Spleen (tissue), 11 donors: ENCODE results near the gene PDIA5. TPM values are rescaled to one million over a fixed set of nuclear protein-coding genes. Genes with fewer than 3 reads are reported as not detected.

Experiments used
- DNase-seq: peaks from one replicate; pipeline ENCODE4 v3.0.0-alpha.2; 2020
- H3K27ac ChIP-seq, 8 donors: fragments of 200-600 bp; sonication (generic) in 7 of 8; 1 replicate in 4 of 8; 2 replicates in 4 of 8; pipeline versions ENCODE4 v1.5.0 to v1.8.0; 2016 to 2021; ENCODE audit warnings: inconsistent platforms in 4 of 8, mild to moderate bottlenecking in 4 of 8, moderate library complexity in 1 of 8
- H3K27me3 ChIP-seq, 7 donors: fragments of 200-600 bp; sonication (generic) in 6 of 7; replicated peaks in 1 of 7; 1 replicate in 4 of 7; 2 replicates in 3 of 7; pipeline versions ENCODE4 v1.5.0 to v1.8.0; 2016 to 2021; ENCODE audit warnings: inconsistent platforms in 3 of 7, mild to moderate bottlenecking in 1 of 7
- H3K36me3 ChIP-seq, 6 donors: fragments of 200-600 bp; sonication (generic) in 5 of 6; 1 replicate in 4 of 6; 2 replicates in 2 of 6; pipeline versions ENCODE4 v1.5.0 to v1.8.0; 2016 to 2021; ENCODE audit warnings: inconsistent platforms in 2 of 6
- H3K4me1 ChIP-seq, 6 donors: fragments of 200-600 bp; sonication (generic) in 5 of 6; 1 replicate in 3 of 6; 2 replicates in 3 of 6; pipeline versions ENCODE4 v1.5.0 to v1.8.0; 2016 to 2021; ENCODE audit warnings: inconsistent platforms in 3 of 6
- H3K4me3 ChIP-seq, 8 donors: fragments of 200-600 bp; sonication (generic) in 7 of 8; 1 replicate in 4 of 8; 2 replicates in 4 of 8; pipeline versions ENCODE4 v1.5.0 to v1.8.0; 2016 to 2021; ENCODE audit warnings: inconsistent platforms in 4 of 8, mild to moderate bottlenecking in 4 of 8, moderate library complexity in 2 of 8
- H3K9me3 ChIP-seq, 8 donors: fragments of 200-600 bp; sonication (generic) in 7 of 8; 1 replicate in 4 of 8; 2 replicates in 4 of 8; pipeline versions ENCODE4 v1.5.0 to v1.8.0; 2016 to 2021; ENCODE audit warnings: inconsistent platforms in 4 of 8
- POLR2A ChIP-seq, 3 donors: fragments of 450-650 bp; IDR thresholded peaks; one replicate each; pipeline ENCODE4 v1.5.1; 2017; ENCODE audit warnings: antibody characterized with exemption in 3 of 3, mild to moderate bottlenecking in 1 of 3
- POLR2AphosphoS5 ChIP-seq, 3 donors: sonication (generic); formaldehyde crosslinking; IDR thresholded peaks; one replicate each; pipeline ENCODE4 v1.5.1; 2017; ENCODE audit warnings: antibody characterized with exemption in 3 of 3
- WGBS, 5 donors: extraction: QIAGEN DNeasy Blood & Tissue Kit in 3 of 5; methylation state at CpG; one replicate each; pipeline versions ENCODE4 v1.1.5 to v1.1.7; 2013 to 2018; 5-methylcytosine and 5-hydroxymethylcytosine counted together
- intact Hi-C: fragments of 100-400 bp; cut with DNase I; formaldehyde crosslinking; loops from one replicate; pipeline ENCODE4 v1.15.0; 2023; ENCODE audit warnings: low total_unique reads
- polyA plus RNA-seq, 3 donors: library from polyadenylated mRNA; stranded (reverse); fragments of 200-250 nt; gene quantifications; one replicate each; pipeline ENCODE4 v1.2.1, GENCODE V29; 2013
- total RNA-seq, 7 donors: library from RNA; depleted of rRNA in 3 of 7; stranded (reverse); fragments of >200 nt in 3 of 7; fragmentation: NEBNext Ultra II Directional in 4 of 7; extraction: Animal tissue kit (Norgen Biotek cat#: 25700) in 4 of 7; gene quantifications; one replicate each; pipeline versions ENCODE4 v1.1.0 to v1.2.1, GENCODE V29; 2016 to 2021
- TF ChIP-seq, protein P1 (sequence below), 11 experiments: fragments of 200-600 bp in 7 of 11; fragments of 450-650 bp in 4 of 11; sonication (generic) in 4 of 11; IDR thresholded peaks in 8 of 11; conservative IDR thresholded peaks in 3 of 11; 1 replicate in 7 of 11; 2 replicates in 4 of 11; pipeline versions ENCODE4 v1.4.0 to v1.8.0; 2016 to 2021; ENCODE audit warnings: antibody characterized with exemption in 11 of 11, inconsistent platforms in 4 of 11, mild to moderate bottlenecking in 1 of 11
- donor health status: healthy with polysubstance abuse.
- donor health status: DM: no; HTN: no; CAD: no; lungs with moderate emphysema.
- donor health status: DM: no; HTN: no; CAD: no.
- donor health status: Bipolar disorder and iron deficiency.
- donor health status: healthy.
- donor health status: DM: no; HTN: no; CAD: no.
- donor health status: DM: yes; HTN: yes; CAD: no.

PDIA5 gene
- total and polyA plus RNA-seq, 10 donors, result 5.8 to 30.2 (median 19.7) TPM

- Histone ChIP-seq H3K9me3 (no peaks in the 10 kb centered on the region), H3K27me3 (no peaks in the 10 kb centered on the region), H3K4me1 (peaks cover 14 to 57% (median 43%) of the 10 kb centered on the region in 6 donors), H3K27ac (no peak overlapping the region), H3K36me3 (no peaks in the 10 kb centered on the region), H3K4me3 (no peak overlapping the region)
- 68 to 82% (median 72%) methylated on average over 8 of the region's 8 CpGs for WGBS, 5 donors
- no peak for DNase-seq
- intact Hi-C loops, result no loop called here
- TF ChIP-seq POLR2AphosphoS5 (IDR thresholded peaks at IDR 0.05) (no peak), POLR2A (IDR thresholded peaks at IDR 0.05) (no peak)
- TF ChIP-seq, protein P1, sequence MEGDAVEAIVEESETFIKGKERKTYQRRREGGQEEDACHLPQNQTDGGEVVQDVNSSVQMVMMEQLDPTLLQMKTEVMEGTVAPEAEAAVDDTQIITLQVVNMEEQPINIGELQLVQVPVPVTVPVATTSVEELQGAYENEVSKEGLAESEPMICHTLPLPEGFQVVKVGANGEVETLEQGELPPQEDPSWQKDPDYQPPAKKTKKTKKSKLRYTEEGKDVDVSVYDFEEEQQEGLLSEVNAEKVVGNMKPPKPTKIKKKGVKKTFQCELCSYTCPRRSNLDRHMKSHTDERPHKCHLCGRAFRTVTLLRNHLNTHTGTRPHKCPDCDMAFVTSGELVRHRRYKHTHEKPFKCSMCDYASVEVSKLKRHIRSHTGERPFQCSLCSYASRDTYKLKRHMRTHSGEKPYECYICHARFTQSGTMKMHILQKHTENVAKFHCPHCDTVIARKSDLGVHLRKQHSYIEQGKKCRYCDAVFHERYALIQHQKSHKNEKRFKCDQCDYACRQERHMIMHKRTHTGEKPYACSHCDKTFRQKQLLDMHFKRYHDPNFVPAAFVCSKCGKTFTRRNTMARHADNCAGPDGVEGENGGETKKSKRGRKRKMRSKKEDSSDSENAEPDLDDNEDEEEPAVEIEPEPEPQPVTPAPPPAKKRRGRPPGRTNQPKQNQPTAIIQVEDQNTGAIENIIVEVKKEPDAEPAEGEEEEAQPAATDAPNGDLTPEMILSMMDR (IDR thresholded peaks at IDR 0.05 in 8 of 11, conservative IDR thresholded peaks at IDR 0.05 in 3 of 11), result no peak
Measured at GRCh38 chr3:123083383-123084124, 16.7 kb downstream of the PDIA5 start.

GRCh38 chr3:123084192-123084591 is 17.4 kb downstream of the PDIA5 start:
- 42 to 48% (median 43%) methylated on average over 6 of the region's 6 CpGs for WGBS, 5 donors
- peaks cover 14 to 57% (median 43%) of the 10 kb centered on the region in 6 donors for H3K4me1 ChIP-seq
- H3K27ac ChIP-seq, result peak overlapping the region in 3 of 8 donors; percentile 20 to 33 (median 26)
- no peaks in the 10 kb centered on the region for H3K27me3 ChIP-seq
- no peaks in the 10 kb centered on the region for H3K9me3 ChIP-seq
- peak; percentile 66 for DNase-seq
- intact Hi-C loops, result no loop called here
- H3K4me3 ChIP-seq, result no peak overlapping the region
- H3K36me3 ChIP-seq, result peaks cover 0 to 2% (median 0%) of the 10 kb centered on the region in 6 donors
- TF ChIP-seq POLR2A (IDR thresholded peaks at IDR 0.05) (no peak), POLR2AphosphoS5 (IDR thresholded peaks at IDR 0.05) (no peak)
- TF ChIP-seq, protein P1 (IDR thresholded peaks at IDR 0.05 in 8 of 11, conservative IDR thresholded peaks at IDR 0.05 in 3 of 11), result no peak

DNA sequence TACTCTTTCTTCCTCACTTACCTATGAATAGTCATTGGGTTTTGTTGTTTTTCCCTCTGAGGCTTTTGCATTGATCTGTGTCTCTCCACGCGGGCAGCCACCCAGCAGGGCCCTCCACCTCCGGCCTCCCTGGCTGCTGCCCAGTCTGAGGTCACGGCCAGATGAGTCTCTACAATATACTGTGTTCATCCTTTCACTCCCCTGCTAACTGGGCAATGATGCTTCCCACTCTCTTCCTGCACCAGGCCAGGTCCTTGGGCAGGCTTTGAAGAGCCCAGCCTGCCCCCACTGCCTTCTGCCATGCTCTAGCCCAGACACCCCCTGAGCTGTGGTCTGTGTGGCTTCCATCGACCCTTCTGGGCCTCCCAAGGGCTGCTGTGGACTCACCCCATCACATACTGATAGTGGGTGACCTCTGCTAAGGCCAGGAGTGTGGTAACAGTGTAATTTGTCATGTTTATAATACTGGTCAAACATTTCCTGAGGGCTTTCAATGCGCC is 18.0 kb downstream of the PDIA5 start:
- intact Hi-C loops, result no loop called here
- Histone ChIP-seq H3K4me1 (peaks cover 14 to 61% (median 46%) of the 10 kb centered on the region in 6 donors), H3K27ac (peak overlapping the region in 5 of 8 donors; percentile 8 to 33 (median 21)), H3K36me3 (peaks cover 0 to 8% (median 0%) of the 10 kb centered on the region in 6 donors), H3K4me3 (no peak overlapping the region), H3K27me3 (no peaks in the 10 kb centered on the region), H3K9me3 (no peaks in the 10 kb centered on the region)
- WGBS, 5 donors, result 38 to 69% (median 53%) methylated on average over 6 of the region's 6 CpGs
- TF ChIP-seq POLR2A (IDR thresholded peaks at IDR 0.05) (no peak), POLR2AphosphoS5 (IDR thresholded peaks at IDR 0.05) (peak; percentile 13 to 42 (median 26))
- TF ChIP-seq, protein P1 (IDR thresholded peaks at IDR 0.05 in 8 of 11, conservative IDR thresholded peaks at IDR 0.05 in 3 of 11), result no peak
- peak; percentile 59 for DNase-seq

DNA sequence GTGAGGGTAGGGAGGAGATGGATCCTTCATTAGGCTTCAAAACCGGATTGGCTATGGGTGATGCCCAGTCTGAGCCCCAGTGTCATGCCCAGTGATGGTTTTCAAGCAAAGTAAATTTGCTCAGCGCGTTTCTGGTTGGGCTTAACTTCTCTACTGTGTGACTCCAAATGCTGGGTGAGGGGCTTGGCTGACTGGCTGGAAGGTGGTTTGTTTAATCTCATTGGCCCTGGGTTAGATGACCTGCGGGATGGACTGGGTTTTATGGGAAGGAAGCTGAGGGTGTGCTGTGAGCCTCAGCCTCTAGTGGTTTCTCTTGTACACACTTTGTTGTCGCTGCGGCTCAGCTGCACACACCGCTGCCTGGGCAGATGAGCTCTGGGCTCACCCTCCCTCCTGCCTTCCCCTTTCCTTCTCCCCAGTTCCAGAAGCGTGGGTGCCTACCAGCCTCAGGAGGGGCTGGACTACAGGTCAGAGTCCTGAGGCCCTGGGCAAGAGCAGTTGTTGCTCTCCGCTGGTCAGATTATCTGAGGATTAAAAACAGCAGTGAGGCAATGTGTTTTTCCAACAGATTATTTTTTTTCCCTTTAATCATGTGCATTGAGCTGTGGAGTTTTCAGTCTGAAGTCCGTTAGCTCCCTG is 18.6 kb downstream of the PDIA5 start:
- peaks cover 14 to 67% (median 52%) of the 10 kb centered on the region in 6 donors for H3K4me1 ChIP-seq
- DNase-seq, result peak; percentile 71
- 36 to 62% (median 55%) methylated on average over 9 to 10 of the region's 10 CpGs for WGBS, 5 donors
- H3K27ac ChIP-seq, result peak overlapping the region in 3 of 8 donors; percentile 8 to 21 (median 20)
- no peak overlapping the region for H3K4me3 ChIP-seq
- intact Hi-C loops, result no loop called here
- no peaks in the 10 kb centered on the region for H3K9me3 ChIP-seq
- H3K27me3 ChIP-seq, result no peaks in the 10 kb centered on the region
- TF ChIP-seq POLR2AphosphoS5 (IDR thresholded peaks at IDR 0.05) (no peak), POLR2A (IDR thresholded peaks at IDR 0.05) (no peak)
- TF ChIP-seq, protein P1 (IDR thresholded peaks at IDR 0.05 in 8 of 11, conservative IDR thresholded peaks at IDR 0.05 in 3 of 11), result no peak
- H3K36me3 ChIP-seq, result peaks cover 0 to 14% (median 0%) of the 10 kb centered on the region in 6 donors
